K562 (cell line): ENCODE data around the gene KLF13. TPM values are rescaled to one million over a fixed set of nuclear protein-coding genes. Genes with fewer than 3 reads are reported as not detected.

Experiments used
- ATAC-seq: fragments of 200-7000 bp; cut with Tn5 transposase; 3 replicates; pipeline ENCODE4 v1.9.1; 2020; ENCODE audit warnings: moderate library complexity
- BruUV-seq: library from RNA; stranded (reverse); fragments of 400-500 nt; replicated peaks from 2 replicates; lab custom pipeline; 2021; lab: Mats Ljungman, UMichigan
- CTCF ChIA-PET: fragments of 300-600 bp; formaldehyde crosslinking; extraction: SDS; loops from one replicate; lab custom pipeline; 2021; ENCODE audit warnings: low intra/inter-chr PET ratio; lab: Yijun Ruan, JAX
- POLR2A ChIA-PET: fragments of 300-600, 350-650 bp; sonication (Branson Sonifier 250); formaldehyde crosslinking; extraction: SDS; loops from one replicate; lab custom pipeline; 2021; ENCODE audit warnings: antibody characterized with exemption, inconsistent platforms; lab: Yijun Ruan, JAX
- DNase-seq, 4 experiments: peaks; one replicate each; pipeline versions ENCODE4 v3.0.0 to v3.0.0-alpha.2; 2011 to 2018; ENCODE audit warnings: low spot score in 3 of 4, mixed read lengths in 3 of 4; ENCODE audit errors: extremely low read depth in 1 of 4
- FAIRE-seq: peaks from 2 replicates; lab custom pipeline; 2011; peaks lifted over from hg19 to GRCh38; lab: Jason Lieb, UNC
- H2AFZ ChIP-seq: 2 replicates; pipeline ENCODE4 v1.6.0; 2011; ENCODE audit warnings: low read depth, low read length, control low read depth, inconsistent platforms
- H3K27ac ChIP-seq: fragments of 200-600 bp; 3 replicates; pipeline ENCODE4 v1.8.0; 2011; ENCODE audit warnings: low read depth, mild to moderate bottlenecking, control low read depth, inconsistent platforms, low read length, moderate library complexity, mixed read lengths; ENCODE audit errors: extremely low read depth
- H3K27me3 ChIP-seq, 2 experiments: fragments of 300-600 bp in 1 of 2; 2 replicates in 1 of 2; 3 replicates in 1 of 2; pipeline versions ENCODE4 v1.6.0 to v1.8.0; 2011; ENCODE audit warnings: inconsistent platforms in 2 of 2, low read length in 2 of 2, mild to moderate bottlenecking in 1 of 2, mixed read lengths in 1 of 2, moderate library complexity in 1 of 2; ENCODE audit not compliant: control insufficient read depth in 2 of 2, insufficient read depth in 2 of 2
- H3K36me3 ChIP-seq: fragments of 300-600 bp; 3 replicates; pipeline ENCODE4 v1.8.0; 2011; ENCODE audit warnings: mild to moderate bottlenecking, low read length, inconsistent platforms; ENCODE audit not compliant: control insufficient read depth, insufficient read depth
- H3K4me1 ChIP-seq, 2 experiments: fragments of 200-600 bp in 1 of 2; replicated peaks in 1 of 2; 2 replicates in 1 of 2; 3 replicates in 1 of 2; pipeline versions ENCODE4 v1.5.1 to v1.8.0; 2011; ENCODE audit warnings: inconsistent platforms in 2 of 2, low read length in 2 of 2, mild to moderate bottlenecking in 1 of 2, mixed read lengths in 1 of 2, moderate library complexity in 1 of 2; ENCODE audit not compliant: control insufficient read depth in 2 of 2, insufficient read depth in 2 of 2
- H3K4me2 ChIP-seq: 2 replicates; pipeline ENCODE4 v1.6.1; 2011; ENCODE audit warnings: low read length, control low read depth, inconsistent platforms, mixed read lengths; ENCODE audit not compliant: insufficient read depth
- H3K4me3 ChIP-seq: fragments of 200-600 bp; sonication (generic), shearing (Covaris generic); 2 replicates; pipeline ENCODE4 v1.5.1; 2016; ENCODE audit warnings: control low read depth, inconsistent platforms
- H3K79me2 ChIP-seq: fragments of 200-600 bp; 3 replicates; pipeline ENCODE4 v1.8.0; 2011; ENCODE audit warnings: low read length, inconsistent platforms; ENCODE audit not compliant: control insufficient read depth, insufficient read depth
- H3K9ac ChIP-seq, 2 experiments: 2 replicates each; pipeline versions ENCODE4 v1.6.0 to v1.6.1; 2011; ENCODE audit warnings: low read depth in 2 of 2, low read length in 2 of 2, control low read depth in 1 of 2, inconsistent platforms in 1 of 2, mild to moderate bottlenecking in 1 of 2, mixed read lengths in 1 of 2; ENCODE audit not compliant: insufficient read depth in 1 of 2
- H3K9me1 ChIP-seq: one replicate; pipeline ENCODE4 v1.6.0; 2011; ENCODE audit warnings: inconsistent platforms, mild to moderate bottlenecking, low read length, moderate library complexity; ENCODE audit not compliant: control insufficient read depth, insufficient read depth
- H3K9me3 ChIP-seq: replicated peaks from 2 replicates; pipeline ENCODE4 v1.5.1; 2011; ENCODE audit warnings: low read depth, low read length, inconsistent platforms; ENCODE audit not compliant: control insufficient read depth, insufficient read depth
- H4K20me1 ChIP-seq: replicated peaks from 2 replicates; pipeline ENCODE4 v1.6.1; 2011; ENCODE audit warnings: low read length, inconsistent platforms, mixed read lengths; ENCODE audit not compliant: control insufficient read depth, insufficient read depth
- C11orf30 ChIP-seq: fragments of 450-650 bp; IDR thresholded peaks from 2 replicates; pipeline ENCODE4 v1.6.1; 2016; ENCODE audit warnings: low read depth, mild to moderate bottlenecking
- EZH2 ChIP-seq: IDR thresholded peaks from 2 replicates; pipeline ENCODE4 v1.6.1; 2012; ENCODE audit warnings: low read depth, mild to moderate bottlenecking, inconsistent platforms, low read length, borderline replicate concordance
- JUNB ChIP-seq: fragments of 450-650 bp; formaldehyde crosslinking; conservative IDR thresholded peaks from 2 replicates; pipeline ENCODE4 v1.4.0; 2020; ENCODE audit warnings: mild to moderate bottlenecking
- KAT2B ChIP-seq: IDR thresholded peaks from one replicate; pipeline ENCODE4 v1.6.1; 2012; ENCODE audit warnings: low read depth, mild to moderate bottlenecking, control low read depth, inconsistent platforms, low read length, moderate library complexity
- MAFK ChIP-seq: IDR thresholded peaks from 2 replicates; pipeline ENCODE4 v1.6.1; 2011; ENCODE audit warnings: low read length, improper control_type of control experiment
- NFE2 ChIP-seq: IDR thresholded peaks from 2 replicates; pipeline ENCODE4 v1.6.1; 2014; ENCODE audit warnings: antibody characterized with exemption, low read depth
- POLR3A ChIP-seq: IDR thresholded peaks from 2 replicates; pipeline ENCODE4 v1.6.1; 2011; ENCODE audit warnings: borderline replicate concordance, mild to moderate bottlenecking, moderate library complexity; ENCODE audit not compliant: insufficient read length, insufficient read depth; ENCODE audit errors: extremely low read depth
- PPARD ChIP-seq: fragments of 250-450 bp; sonication (Bioruptor Pico); IDR thresholded peaks from 2 replicates; pipeline ENCODE4 v1.8.0; 2022; ENCODE audit warnings: inconsistent platforms, mild to moderate bottlenecking, moderate library complexity
- SETDB1 ChIP-seq: IDR thresholded peaks from one replicate; pipeline ENCODE4 v1.6.1; 2012; ENCODE audit warnings: low read length, control low read depth, inconsistent platforms
- ZNF232 ChIP-seq: sonication (generic); formaldehyde crosslinking; IDR thresholded peaks from 2 replicates; pipeline ENCODE4 v1.8.0; 2022; ENCODE audit warnings: mild to moderate bottlenecking, missing genetic modification reagents
- ZNF239 ChIP-seq: fragments of 250-450 bp; sonication (Bioruptor Pico); IDR thresholded peaks from 2 replicates; pipeline ENCODE4 v1.4.0; 2020; ENCODE audit warnings: mild to moderate bottlenecking
- ZNF316 ChIP-seq: fragments of 450-650 bp; IDR thresholded peaks from 2 replicates; pipeline ENCODE4 v1.6.1; 2016
- ZNF408 ChIP-seq: fragments of 250-450 bp; sonication (Bioruptor Pico); IDR thresholded peaks from 2 replicates; pipeline ENCODE4 v1.4.0; 2020; ENCODE audit warnings: low read depth, mild to moderate bottlenecking, moderate library complexity
- ZNF644 ChIP-seq: fragments of 200-800 bp; sonication (Bioruptor generic); IDR thresholded peaks from 2 replicates; pipeline ENCODE4 v1.6.1; 2016; ENCODE audit warnings: low read depth, missing genetic modification characterization, missing compliant biosample characterization
- WGBS: fragments of 100-300 bp; shearing (Covaris generic); methylation state at CpG from one replicate; pipeline ENCODE4 v1.1.6; 2016; ENCODE audit warnings: low coverage, mixed read lengths; ENCODE audit not compliant: insufficient coverage; ENCODE audit errors: missing lambda C conversion rate; 5-methylcytosine and 5-hydroxymethylcytosine counted together
- in situ Hi-C: fragments of 300-500 bp; cut with MboI; formaldehyde crosslinking; loops from 4 replicates; pipeline ENCODE4 v1.15.0; 2018; ENCODE audit warnings: inconsistent platforms, mixed read lengths
- intact Hi-C: fragments of 100-400 bp; cut with micrococcal nuclease; formaldehyde crosslinking; loops from 2 replicates; pipeline ENCODE4 v1.14.2; 2022
- polyA plus RNA-seq, 8 experiments: library from polyadenylated mRNA; depleted of rRNA in 4 of 8; stranded (reverse) in 5 of 8; unstranded in 3 of 8; fragments of >200 nt; fragmentation: Nextera tagmentation in 2 of 8; fragmentation: Illumina TruSeq in 1 of 8; extraction: Ambion mirVana in 2 of 8; extraction: Trizol in 1 of 8; gene quantifications; 2 replicates each; pipeline versions ENCODE4 v1.2.1 to v1.2.3, GENCODE V29; 2011 to 2014; ENCODE audit warnings: inconsistent platforms in 1 of 8, missing spikeins in 1 of 8
- total RNA-seq, 7 experiments: library from RNA; depleted of rRNA in 6 of 7; stranded (reverse); fragments of >200 nt in 6 of 7; fragmentation: Illumina TruSeq in 2 of 7; extraction: Trizol in 2 of 7; gene quantifications; 2 replicates each; pipeline versions ENCODE4 v1.2.1 to v1.2.3, GENCODE V29; 2011 to 2021; ENCODE audit warnings: low replicate concordance in 1 of 7
- TF ChIP-seq, protein P1 (sequence below): sonication (generic); formaldehyde crosslinking; IDR thresholded peaks from 2 replicates; pipeline ENCODE4 v1.8.0; 2023; ENCODE audit warnings: mild to moderate bottlenecking, missing genetic modification reagents
- TF ChIP-seq, protein P2 (sequence below): sonication (generic); formaldehyde crosslinking; IDR thresholded peaks from 2 replicates; pipeline ENCODE4 v1.9.0; 2022; ENCODE audit warnings: mild to moderate bottlenecking, missing genetic modification reagents

KLF13 gene
- total and polyA plus RNA-seq, 9 of the 15 experiments (the other 6 are each of a cell fraction or from before 2014, with no cell fraction given) = 1.8 to 10.5 (median 4.8) TPM

GRCh38 chr15:31381801-31382712 is 55.4 kb downstream of the KLF13 start (continued):
- TF ChIP-seq ZNF316 (peak; percentile 71), NFE2 (peak; percentile 46; the same call in 1 of the 2 replicates), C11orf30 (peak; percentile 80)

DNA sequence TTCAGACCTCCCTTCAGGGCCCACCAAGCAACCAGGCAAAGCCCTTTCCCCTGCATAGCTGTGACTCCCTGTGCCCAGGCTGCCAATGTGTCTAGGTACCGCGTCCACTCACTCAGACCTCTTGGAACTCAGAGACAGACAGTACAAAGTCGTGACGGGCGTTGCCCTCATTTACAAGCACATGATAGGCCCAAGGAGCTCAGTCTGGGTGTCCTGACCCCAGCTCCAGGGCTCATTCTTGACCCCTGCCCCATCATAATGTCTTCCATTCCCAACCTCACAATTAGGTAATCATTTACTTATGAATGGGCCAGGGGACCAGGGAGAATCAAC is 56.0 kb downstream of the KLF13 start:
- no peak for DNase-seq
- no peak for FAIRE-seq
- POLR2A ChIA-PET = no interaction called here
- H2AFZ ChIP-seq = no peak overlapping the region
- in situ Hi-C loops (no loop called here), intact Hi-C loops (no loop called here)
- no TSS peak for BruUV-seq
- H3K27ac ChIP-seq = no peak overlapping the region
- TF ChIP-seq, protein P1, sequence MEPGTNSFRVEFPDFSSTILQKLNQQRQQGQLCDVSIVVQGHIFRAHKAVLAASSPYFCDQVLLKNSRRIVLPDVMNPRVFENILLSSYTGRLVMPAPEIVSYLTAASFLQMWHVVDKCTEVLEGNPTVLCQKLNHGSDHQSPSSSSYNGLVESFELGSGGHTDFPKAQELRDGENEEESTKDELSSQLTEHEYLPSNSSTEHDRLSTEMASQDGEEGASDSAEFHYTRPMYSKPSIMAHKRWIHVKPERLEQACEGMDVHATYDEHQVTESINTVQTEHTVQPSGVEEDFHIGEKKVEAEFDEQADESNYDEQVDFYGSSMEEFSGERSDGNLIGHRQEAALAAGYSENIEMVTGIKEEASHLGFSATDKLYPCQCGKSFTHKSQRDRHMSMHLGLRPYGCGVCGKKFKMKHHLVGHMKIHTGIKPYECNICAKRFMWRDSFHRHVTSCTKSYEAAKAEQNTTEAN = no peak
- TF ChIP-seq SETDB1 (no peak), ZNF232 (CRISPR knock-in tag) (no peak), PPARD (no peak), KAT2B (no peak), ZNF239 (no peak), ZNF408 (CRISPR knock-in tag) (no peak), POLR3A (no peak), EZH2 (no peak), MAFK (no peak), JUNB (CRISPR knock-in tag) (no peak), ZNF644 (tag) (no peak)
- TF ChIP-seq, protein P2, sequence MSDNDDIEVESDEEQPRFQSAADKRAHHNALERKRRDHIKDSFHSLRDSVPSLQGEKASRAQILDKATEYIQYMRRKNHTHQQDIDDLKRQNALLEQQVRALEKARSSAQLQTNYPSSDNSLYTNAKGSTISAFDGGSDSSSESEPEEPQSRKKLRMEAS (CRISPR knock-in tag) = no peak
- 36% methylated on average over 5 of the region's 5 CpGs for WGBS
- H3K9me1 ChIP-seq = no peaks in the 10 kb centered on the region
- H3K4me2 ChIP-seq = no peak overlapping the region
- peaks cover 0 to 3% of the 10 kb centered on the region in 2 experiments; a peak in 2 of 5 replicates for H3K27me3 ChIP-seq
- H3K9ac ChIP-seq = no peak overlapping the region; a peak in 1 of 4 replicates
- no peaks in the 10 kb centered on the region for H4K20me1 ChIP-seq
- no peak overlapping the region for H3K4me3 ChIP-seq
- H3K79me2 ChIP-seq = no peaks in the 10 kb centered on the region
- no peaks in the 10 kb centered on the region for H3K36me3 ChIP-seq
- CTCF ChIA-PET = no interaction called here
- ATAC-seq = no peak
- H3K4me1 ChIP-seq = peaks cover 0 to 12% of the 10 kb centered on the region in 2 experiments; a peak in 3 of 5 replicates
- no peaks in the 10 kb centered on the region for H3K9me3 ChIP-seq
